Trophoblast cell (in vitro differentiated cells and primary cell): ENCODE data around the gene CDK15.
A peak's percentile ranks its signal among the peaks of the same experiment; 100 is the strongest.

Source experiments
- DNase-seq, 2 donors: peaks; one replicate each; pipeline ENCODE4 v3.0.0-alpha.2; 2016
- H2AFZ ChIP-seq: 2 replicates; pipeline ENCODE4 v1.6.1; 2013; ENCODE audit warnings: low read length, moderate library complexity, mild to moderate bottlenecking; ENCODE audit not compliant: insufficient read depth, poor library complexity
- H2AK5ac ChIP-seq: 2 replicates; pipeline ENCODE4 v1.6.1; 2013; ENCODE audit warnings: mild to moderate bottlenecking, low read length
- H2BK120ac ChIP-seq: 2 replicates; pipeline ENCODE4 v1.6.1; 2013; ENCODE audit warnings: low read length, mild to moderate bottlenecking, moderate library complexity; ENCODE audit not compliant: insufficient read depth, poor library complexity
- H2BK12ac ChIP-seq: 2 replicates; pipeline ENCODE4 v1.6.1; 2013; ENCODE audit warnings: mild to moderate bottlenecking, low read length, moderate library complexity
- H2BK5ac ChIP-seq: 2 replicates; pipeline ENCODE4 v1.6.1; 2013; ENCODE audit warnings: low read length, low read depth, moderate library complexity, mild to moderate bottlenecking; ENCODE audit not compliant: poor library complexity
- H3K14ac ChIP-seq: 2 replicates; pipeline ENCODE4 v1.6.1; 2013; ENCODE audit warnings: mild to moderate bottlenecking, low read length
- H3K18ac ChIP-seq: 2 replicates; pipeline ENCODE4 v1.6.1; 2013; ENCODE audit warnings: mild to moderate bottlenecking, low read length
- H3K23ac ChIP-seq: 2 replicates; pipeline ENCODE4 v1.6.1; 2013; ENCODE audit warnings: low read length
- H3K27ac ChIP-seq: 2 replicates; pipeline ENCODE4 v1.5.1; 2013; ENCODE audit warnings: low read depth, mild to moderate bottlenecking, inconsistent platforms, low read length, moderate library complexity
- H3K27me3 ChIP-seq: 2 replicates; pipeline ENCODE4 v1.6.1; 2013; ENCODE audit warnings: inconsistent platforms, mild to moderate bottlenecking, low read length, moderate library complexity; ENCODE audit not compliant: insufficient read depth
- H3K36me3 ChIP-seq, 2 experiments: 1 replicate in 1 of 2; 2 replicates in 1 of 2; pipeline ENCODE4 v1.6.1; 2013; ENCODE audit warnings: low read length in 2 of 2, mild to moderate bottlenecking in 2 of 2, moderate library complexity in 1 of 2; ENCODE audit not compliant: insufficient read depth in 2 of 2, control insufficient read depth in 1 of 2
- H3K4ac ChIP-seq: 2 replicates; pipeline ENCODE4 v1.6.1; 2013; ENCODE audit warnings: low read depth, mild to moderate bottlenecking, low read length, moderate library complexity
- H3K4me1 ChIP-seq, 2 experiments: 1 replicate in 1 of 2; 2 replicates in 1 of 2; pipeline ENCODE4 v1.6.1; 2013; ENCODE audit warnings: low read length in 2 of 2, mild to moderate bottlenecking in 2 of 2, moderate library complexity in 1 of 2; ENCODE audit not compliant: insufficient read depth in 2 of 2, control insufficient read depth in 1 of 2
- H3K4me2 ChIP-seq: 2 replicates; pipeline ENCODE4 v1.6.1; 2013; ENCODE audit warnings: inconsistent platforms, mild to moderate bottlenecking, low read length, moderate library complexity
- H3K4me3 ChIP-seq: 2 replicates; pipeline ENCODE4 v1.5.1; 2013; ENCODE audit warnings: mild to moderate bottlenecking, low read depth, low read length, inconsistent platforms
- H3K79me1 ChIP-seq: one replicate; pipeline ENCODE4 v1.6.1; 2013; ENCODE audit warnings: low read length
- H3K79me2 ChIP-seq: 2 replicates; pipeline ENCODE4 v1.6.1; 2013; ENCODE audit warnings: low read length, mild to moderate bottlenecking; ENCODE audit not compliant: control insufficient read depth, insufficient read depth, poor library complexity
- H3K9ac ChIP-seq: 2 replicates; pipeline ENCODE4 v1.6.1; 2013; ENCODE audit warnings: mild to moderate bottlenecking, low read length
- H3K9me3 ChIP-seq: 2 replicates; pipeline ENCODE4 v1.6.1; 2013; ENCODE audit warnings: low read depth, mild to moderate bottlenecking, control low read depth, inconsistent platforms, low read length; ENCODE audit not compliant: insufficient read depth
- H4K12ac ChIP-seq: 2 replicates; pipeline ENCODE4 v1.6.1; 2013; ENCODE audit warnings: low read depth, mild to moderate bottlenecking, low read length, moderate library complexity
- H4K8ac ChIP-seq: 2 replicates; pipeline ENCODE4 v1.6.1; 2013; ENCODE audit warnings: low read depth, mild to moderate bottlenecking, low read length, moderate library complexity
- H4K91ac ChIP-seq: one replicate; pipeline ENCODE4 v1.6.1; 2013; ENCODE audit warnings: low read depth, mild to moderate bottlenecking, low read length, moderate library complexity
- WGBS: extraction: QIAGEN DNeasy Blood & Tissue Kit; methylation state at CpG from one replicate; pipeline ENCODE4 v1.1.7; 2013; ENCODE audit warnings: missing lambda C conversion rate; ENCODE audit not compliant: insufficient read length, insufficient coverage; ENCODE audit errors: extremely low coverage; 5-methylcytosine and 5-hydroxymethylcytosine counted together

Gene CDK15

DNA sequence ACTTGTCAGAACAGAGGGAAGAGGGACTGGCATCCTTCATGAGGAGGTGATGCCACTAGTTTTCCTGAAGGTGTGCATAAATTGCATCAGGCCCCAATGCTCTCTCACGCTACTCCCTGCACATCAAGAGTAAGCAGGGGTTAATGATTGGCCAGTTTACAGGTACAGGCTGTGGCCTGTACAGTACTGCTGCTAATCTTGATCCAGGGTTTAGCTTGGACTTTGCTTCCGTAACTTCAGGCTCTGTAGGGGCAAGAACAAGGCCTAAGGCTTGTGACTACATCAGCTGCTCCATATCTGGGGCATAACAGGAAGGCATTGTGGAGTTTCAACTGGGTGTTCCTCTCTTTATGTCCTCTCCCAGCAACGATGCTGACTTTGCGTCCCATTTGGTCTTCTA lies 130.5 kb downstream of the CDK15 start:
- no peaks in the 10 kb centered on the region for H3K79me1 ChIP-seq
- H3K14ac ChIP-seq: no peak overlapping the region
- H3K79me2 ChIP-seq: no peaks in the 10 kb centered on the region
- no peak overlapping the region for H3K4me2 ChIP-seq
- no peak overlapping the region for H3K18ac ChIP-seq
- peak overlapping the region; percentile 5 for H3K9ac ChIP-seq
- H3K27me3 ChIP-seq: no peaks in the 10 kb centered on the region
- no peak overlapping the region for H3K4ac ChIP-seq
- DNase-seq: no peak
- no peak overlapping the region for H2AFZ ChIP-seq
- peaks cover 2 to 6% of the 10 kb centered on the region in 2 experiments for H3K4me1 ChIP-seq
- WGBS: no CpG with 5 or more reads among the region's 4 CpGs
- H2BK120ac ChIP-seq: no peak overlapping the region
- no peak overlapping the region for H4K91ac ChIP-seq
- no peak overlapping the region for H4K8ac ChIP-seq
- H3K9me3 ChIP-seq: peaks cover 2% of the 10 kb centered on the region
- H3K23ac ChIP-seq: no peak overlapping the region
- H2AK5ac ChIP-seq: no peak overlapping the region
- no peak overlapping the region for H2BK12ac ChIP-seq
- H3K4me3 ChIP-seq: no peak overlapping the region
- H2BK5ac ChIP-seq: no peak overlapping the region
- H3K27ac ChIP-seq: no peak overlapping the region
- H3K36me3 ChIP-seq: no peaks in the 10 kb centered on the region
- no peak overlapping the region for H4K12ac ChIP-seq

GRCh38 chr2:201937343-201937742 lies 131.0 kb downstream of the CDK15 start:
- Histone ChIP-seq H4K12ac (no peak overlapping the region), H3K4me3 (no peak overlapping the region), H3K23ac (no peak overlapping the region), H3K18ac (no peak overlapping the region), H3K4me1 (peaks cover 2 to 6% of the 10 kb centered on the region in 2 experiments), H3K9ac (no peak overlapping the region), H3K4me2 (no peak overlapping the region), H3K27ac (no peak overlapping the region), H3K4ac (no peak overlapping the region), H3K79me1 (no peaks in the 10 kb centered on the region), H2AK5ac (no peak overlapping the region), H3K36me3 (no peaks in the 10 kb centered on the region), H3K79me2 (no peaks in the 10 kb centered on the region), H3K14ac (no peak overlapping the region), H2BK12ac (peak overlapping the region; percentile 47), H2AFZ (no peak overlapping the region), H2BK120ac (no peak overlapping the region), H4K91ac (peak overlapping the region; percentile 40), H3K9me3 (peaks cover 2% of the 10 kb centered on the region), H4K8ac (no peak overlapping the region), H2BK5ac (no peak overlapping the region), H3K27me3 (no peaks in the 10 kb centered on the region)
- WGBS: no CpG with 5 or more reads among the region's 4 CpGs
- no peak for DNase-seq

- DNase-seq: peak in 1 of 2 donors; percentile 31
- H3K9ac ChIP-seq: no peak overlapping the region
- H3K27ac ChIP-seq: no peak overlapping the region
- H4K91ac ChIP-seq: no peak overlapping the region
- no peak overlapping the region for H2BK5ac ChIP-seq
- no peak overlapping the region for H4K12ac ChIP-seq
- no peaks in the 10 kb centered on the region for H3K27me3 ChIP-seq
- H3K4me1 ChIP-seq: peaks cover 2 to 6% of the 10 kb centered on the region in 2 experiments
- no CpG with 5 or more reads among the region's 2 CpGs for WGBS
- no peak overlapping the region for H3K18ac ChIP-seq
- H2BK12ac ChIP-seq: no peak overlapping the region
- no peak overlapping the region for H2AK5ac ChIP-seq
- H3K79me1 ChIP-seq: no peaks in the 10 kb centered on the region
- no peak overlapping the region for H4K8ac ChIP-seq
- no peaks in the 10 kb centered on the region for H3K36me3 ChIP-seq
- H3K79me2 ChIP-seq: no peaks in the 10 kb centered on the region
- H3K14ac ChIP-seq: no peak overlapping the region
- no peak overlapping the region for H2AFZ ChIP-seq
- H3K4me3 ChIP-seq: no peak overlapping the region
- H3K4me2 ChIP-seq: no peak overlapping the region
- H2BK120ac ChIP-seq: no peak overlapping the region
- no peak overlapping the region for H3K4ac ChIP-seq
- H3K9me3 ChIP-seq: peaks cover 2% of the 10 kb centered on the region
- H3K23ac ChIP-seq: no peak overlapping the region
Observed at GRCh38 chr2:201938156-201938775, 131.9 kb downstream of the CDK15 start.

- Histone ChIP-seq H4K91ac (peak overlapping the region; percentile 42), H3K79me1 (no peaks in the 10 kb centered on the region), H3K27ac (no peak overlapping the region), H3K36me3 (no peaks in the 10 kb centered on the region), H2BK120ac (no peak overlapping the region), H3K9ac (no peak overlapping the region), H3K79me2 (no peaks in the 10 kb centered on the region), H4K12ac (no peak overlapping the region), H3K27me3 (no peaks in the 10 kb centered on the region), H3K18ac (no peak overlapping the region), H3K4me1 (peaks cover 2 to 6% of the 10 kb centered on the region in 2 experiments), H2BK12ac (no peak overlapping the region), H3K14ac (no peak overlapping the region), H3K9me3 (peaks cover 2% of the 10 kb centered on the region), H3K4me2 (no peak overlapping the region), H3K4me3 (no peak overlapping the region), H3K23ac (no peak overlapping the region), H2AK5ac (no peak overlapping the region), H3K4ac (no peak overlapping the region), H2BK5ac (no peak overlapping the region), H2AFZ (no peak overlapping the region), H4K8ac (no peak overlapping the region)
- no peak for DNase-seq
- no CpG with 5 or more reads among the region's 9 CpGs for WGBS
Observed at GRCh38 chr2:201938781-201939180, 132.4 kb downstream of the CDK15 start.
